ENCODE data around the gene GGTA1.

DNA sequence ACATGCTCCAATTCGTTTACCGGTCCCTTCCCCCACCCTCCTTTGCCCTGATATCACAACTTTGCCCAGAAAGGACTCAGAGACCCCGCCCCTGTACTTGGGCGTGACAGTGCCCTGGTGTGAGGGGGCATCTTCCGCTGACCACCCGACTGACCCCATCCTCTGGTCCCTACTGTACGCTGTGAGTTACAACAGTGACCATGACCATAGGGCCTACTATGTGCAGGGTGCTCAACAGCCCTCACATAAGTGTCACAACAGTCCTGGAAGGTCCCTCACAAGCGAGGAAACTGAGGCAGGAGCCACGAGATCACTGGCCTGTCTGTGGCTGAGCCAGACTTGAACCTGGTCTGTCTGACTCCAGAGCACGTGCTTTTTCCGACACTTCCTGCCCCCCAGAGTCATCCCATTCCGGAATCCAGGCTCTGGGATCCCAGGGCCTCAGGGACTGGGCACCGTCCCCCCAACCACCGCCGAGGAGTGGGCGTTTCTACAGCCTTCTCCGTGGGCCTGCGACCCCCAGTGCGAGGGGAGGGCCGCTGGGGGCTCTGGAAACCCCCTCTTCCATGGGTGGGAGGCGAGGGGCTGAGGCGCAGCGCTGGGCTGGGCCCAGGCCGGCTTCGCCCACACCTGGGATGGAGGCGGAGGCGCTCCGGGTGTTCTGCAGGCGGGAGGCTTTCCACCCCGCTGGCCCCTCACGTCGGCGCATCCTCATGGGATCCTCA, 45.7 kb upstream of the GGTA1 start:
- TF ChIP-seq, protein P1, sequence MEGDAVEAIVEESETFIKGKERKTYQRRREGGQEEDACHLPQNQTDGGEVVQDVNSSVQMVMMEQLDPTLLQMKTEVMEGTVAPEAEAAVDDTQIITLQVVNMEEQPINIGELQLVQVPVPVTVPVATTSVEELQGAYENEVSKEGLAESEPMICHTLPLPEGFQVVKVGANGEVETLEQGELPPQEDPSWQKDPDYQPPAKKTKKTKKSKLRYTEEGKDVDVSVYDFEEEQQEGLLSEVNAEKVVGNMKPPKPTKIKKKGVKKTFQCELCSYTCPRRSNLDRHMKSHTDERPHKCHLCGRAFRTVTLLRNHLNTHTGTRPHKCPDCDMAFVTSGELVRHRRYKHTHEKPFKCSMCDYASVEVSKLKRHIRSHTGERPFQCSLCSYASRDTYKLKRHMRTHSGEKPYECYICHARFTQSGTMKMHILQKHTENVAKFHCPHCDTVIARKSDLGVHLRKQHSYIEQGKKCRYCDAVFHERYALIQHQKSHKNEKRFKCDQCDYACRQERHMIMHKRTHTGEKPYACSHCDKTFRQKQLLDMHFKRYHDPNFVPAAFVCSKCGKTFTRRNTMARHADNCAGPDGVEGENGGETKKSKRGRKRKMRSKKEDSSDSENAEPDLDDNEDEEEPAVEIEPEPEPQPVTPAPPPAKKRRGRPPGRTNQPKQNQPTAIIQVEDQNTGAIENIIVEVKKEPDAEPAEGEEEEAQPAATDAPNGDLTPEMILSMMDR (conservative IDR thresholded peaks at IDR 0.05; ENCODE audit: low read depth, low read length), result no peak
- TF ChIP-seq EZH2 (IDR thresholded peaks at IDR 0.05; ENCODE audit: low read length, unreplicated experiment), result no peak

Data from PC-3 (cell line).